K562 (cell line): Measurements from ENCODE around the gene ZNF649. TPM values are rescaled to one million over a fixed set of nuclear protein-coding genes. Genes with fewer than 3 reads are reported as not detected.

Experiments used
- CREB1 ChIP-seq, 2 experiments: sonication (generic) in 1 of 2; formaldehyde crosslinking in 1 of 2; IDR thresholded peaks; 2 replicates each; pipeline versions ENCODE4 v1.6.1 to v1.8.0; 2012 to 2022; ENCODE audit warnings: inconsistent platforms in 1 of 2, mild to moderate bottlenecking in 1 of 2, missing genetic modification reagents in 1 of 2, moderate library complexity in 1 of 2
- HDAC1 ChIP-seq, 2 experiments: fragments of 450-650 bp; IDR thresholded peaks; 2 replicates each; pipeline ENCODE4 v1.6.1; 2016 to 2017; ENCODE audit warnings: inconsistent platforms in 1 of 2, mild to moderate bottlenecking in 1 of 2, moderate library complexity in 1 of 2
- MTA2 ChIP-seq: fragments of 450-650 bp; IDR thresholded peaks from 2 replicates; pipeline ENCODE4 v1.6.1; 2016; ENCODE audit warnings: low read depth
- SAFB2 ChIP-seq: fragments of 200-400 bp; formaldehyde crosslinking; IDR thresholded peaks from 2 replicates; pipeline ENCODE4 v1.6.1; 2018; ENCODE audit warnings: borderline replicate concordance, low read length, low read depth, moderate library complexity; ENCODE audit not compliant: severe bottlenecking
- SRSF3 ChIP-seq: fragments of 200-400 bp; formaldehyde crosslinking; IDR thresholded peaks from 2 replicates; pipeline ENCODE4 v1.6.1; 2016; ENCODE audit warnings: mild to moderate bottlenecking, low read length, moderate library complexity; ENCODE audit not compliant: insufficient read depth
- TAF9B ChIP-seq: fragments of 450-650 bp; IDR thresholded peaks from 2 replicates; pipeline ENCODE4 v1.6.1; 2018; ENCODE audit warnings: mild to moderate bottlenecking; ENCODE audit not compliant: partially characterized antibody
- TCF7 ChIP-seq: sonication (generic); IDR thresholded peaks from 2 replicates; pipeline ENCODE4 v1.6.1; 2016; ENCODE audit warnings: antibody characterized with exemption, borderline replicate concordance
- ZNF143 ChIP-seq: sonication (generic); formaldehyde crosslinking; IDR thresholded peaks from 2 replicates; pipeline ENCODE4 v1.9.0; 2022; ENCODE audit warnings: mild to moderate bottlenecking, missing genetic modification reagents
- polyA plus RNA-seq, 8 experiments: library from polyadenylated mRNA; depleted of rRNA in 4 of 8; stranded (reverse) in 5 of 8; unstranded in 3 of 8; fragments of >200 nt; fragmentation: Nextera tagmentation in 2 of 8; fragmentation: Illumina TruSeq in 1 of 8; extraction: Ambion mirVana in 2 of 8; extraction: Trizol in 1 of 8; gene quantifications; 2 replicates each; pipeline versions ENCODE4 v1.2.1 to v1.2.3, GENCODE V29; 2011 to 2014; ENCODE audit warnings: inconsistent platforms in 1 of 8, missing spikeins in 1 of 8
- total RNA-seq, 7 experiments: library from RNA; depleted of rRNA in 6 of 7; stranded (reverse); fragments of >200 nt in 6 of 7; fragmentation: Illumina TruSeq in 2 of 7; extraction: Trizol in 2 of 7; gene quantifications; 2 replicates each; pipeline versions ENCODE4 v1.2.1 to v1.2.3, GENCODE V29; 2011 to 2021; ENCODE audit warnings: low replicate concordance in 1 of 7
- TF ChIP-seq, protein P1 (sequence below), 2 experiments: fragments of 150-350 bp in 1 of 2; IDR thresholded peaks; 2 replicates each; pipeline ENCODE4 v1.6.1; 2012 to 2016; ENCODE audit warnings: low read depth in 2 of 2, low read length in 2 of 2, mild to moderate bottlenecking in 1 of 2, moderate library complexity in 1 of 2
- TF ChIP-seq, protein P2 (sequence below): fragments of 450-650 bp; IDR thresholded peaks from 2 replicates; pipeline ENCODE4 v1.6.1; 2016; ENCODE audit warnings: mild to moderate bottlenecking, moderate library complexity

The ZNF649 gene
- total and polyA plus RNA-seq, 9 of the 15 experiments (the other 6 are each of a cell fraction or from before 2014, with no cell fraction given) = 1.4 to 14.9 (median 8.3) TPM

DNA sequence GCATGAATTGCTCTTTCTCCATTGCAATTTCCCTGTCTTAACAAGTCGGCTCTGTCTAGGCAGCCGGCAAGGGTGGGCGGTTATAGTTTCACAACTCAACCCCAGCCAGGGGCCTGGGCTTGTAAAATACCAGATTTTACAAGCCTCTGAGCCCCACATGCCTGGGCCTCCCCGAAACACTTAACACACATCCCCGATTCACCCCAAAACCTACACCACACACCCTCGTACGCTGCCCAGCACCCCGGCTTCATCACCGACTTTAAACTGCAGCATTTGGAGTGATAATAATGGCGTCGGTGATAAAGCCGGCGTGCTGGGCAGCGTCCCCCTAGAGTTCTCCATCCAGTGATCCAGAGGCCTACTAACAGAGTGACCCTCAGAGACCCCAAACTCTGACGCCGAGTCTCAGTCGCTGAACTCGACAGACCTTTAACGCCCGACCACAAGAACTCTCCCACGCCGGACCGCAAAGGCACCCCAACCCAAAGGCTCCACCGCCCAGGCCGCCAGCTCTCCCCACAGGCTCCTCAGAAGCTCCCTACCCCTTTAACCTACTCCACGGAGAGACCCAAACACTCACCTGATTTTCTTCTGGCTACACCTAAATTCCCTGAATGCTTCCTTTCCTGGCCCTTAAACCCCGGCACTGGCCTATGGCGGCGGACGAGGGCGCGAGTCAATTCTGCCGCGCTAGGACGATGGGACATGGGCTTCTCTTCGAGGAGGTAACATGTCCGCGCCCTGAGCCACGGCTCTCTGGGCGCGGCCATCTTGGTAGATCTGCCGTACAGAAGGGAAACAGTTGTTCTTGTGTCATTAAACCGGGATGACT, at the start of gene ZNF649 (continued):
- TF ChIP-seq, protein P1, sequence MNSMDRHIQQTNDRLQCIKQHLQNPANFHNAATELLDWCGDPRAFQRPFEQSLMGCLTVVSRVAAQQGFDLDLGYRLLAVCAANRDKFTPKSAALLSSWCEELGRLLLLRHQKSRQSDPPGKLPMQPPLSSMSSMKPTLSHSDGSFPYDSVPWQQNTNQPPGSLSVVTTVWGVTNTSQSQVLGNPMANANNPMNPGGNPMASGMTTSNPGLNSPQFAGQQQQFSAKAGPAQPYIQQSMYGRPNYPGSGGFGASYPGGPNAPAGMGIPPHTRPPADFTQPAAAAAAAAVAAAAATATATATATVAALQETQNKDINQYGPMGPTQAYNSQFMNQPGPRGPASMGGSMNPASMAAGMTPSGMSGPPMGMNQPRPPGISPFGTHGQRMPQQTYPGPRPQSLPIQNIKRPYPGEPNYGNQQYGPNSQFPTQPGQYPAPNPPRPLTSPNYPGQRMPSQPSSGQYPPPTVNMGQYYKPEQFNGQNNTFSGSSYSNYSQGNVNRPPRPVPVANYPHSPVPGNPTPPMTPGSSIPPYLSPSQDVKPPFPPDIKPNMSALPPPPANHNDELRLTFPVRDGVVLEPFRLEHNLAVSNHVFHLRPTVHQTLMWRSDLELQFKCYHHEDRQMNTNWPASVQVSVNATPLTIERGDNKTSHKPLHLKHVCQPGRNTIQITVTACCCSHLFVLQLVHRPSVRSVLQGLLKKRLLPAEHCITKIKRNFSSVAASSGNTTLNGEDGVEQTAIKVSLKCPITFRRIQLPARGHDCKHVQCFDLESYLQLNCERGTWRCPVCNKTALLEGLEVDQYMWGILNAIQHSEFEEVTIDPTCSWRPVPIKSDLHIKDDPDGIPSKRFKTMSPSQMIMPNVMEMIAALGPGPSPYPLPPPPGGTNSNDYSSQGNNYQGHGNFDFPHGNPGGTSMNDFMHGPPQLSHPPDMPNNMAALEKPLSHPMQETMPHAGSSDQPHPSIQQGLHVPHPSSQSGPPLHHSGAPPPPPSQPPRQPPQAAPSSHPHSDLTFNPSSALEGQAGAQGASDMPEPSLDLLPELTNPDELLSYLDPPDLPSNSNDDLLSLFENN (IDR thresholded peaks at IDR 0.05; ENCODE audit: low read depth in 2 of 2, low read length in 2 of 2) = no peak
- TF ChIP-seq CREB1 (IDR thresholded peaks at IDR 0.05) (no peak), CREB1 (CRISPR knock-in tag; IDR thresholded peaks at IDR 0.05) (0 out of 2 replicates have a peak, but pooled peaks have one; percentile 39), SAFB2 (no peak), TAF9B (peak; percentile 30), HDAC1 (IDR thresholded peaks at IDR 0.05) (peak in 1 of 2 experiments; percentile 83; a peak in 2 of 4 replicates), MTA2 (no peak), SRSF3 (no peak), ZNF143 (CRISPR knock-in tag) (peak; percentile 62), TCF7 (no peak)
- TF ChIP-seq, protein P2, sequence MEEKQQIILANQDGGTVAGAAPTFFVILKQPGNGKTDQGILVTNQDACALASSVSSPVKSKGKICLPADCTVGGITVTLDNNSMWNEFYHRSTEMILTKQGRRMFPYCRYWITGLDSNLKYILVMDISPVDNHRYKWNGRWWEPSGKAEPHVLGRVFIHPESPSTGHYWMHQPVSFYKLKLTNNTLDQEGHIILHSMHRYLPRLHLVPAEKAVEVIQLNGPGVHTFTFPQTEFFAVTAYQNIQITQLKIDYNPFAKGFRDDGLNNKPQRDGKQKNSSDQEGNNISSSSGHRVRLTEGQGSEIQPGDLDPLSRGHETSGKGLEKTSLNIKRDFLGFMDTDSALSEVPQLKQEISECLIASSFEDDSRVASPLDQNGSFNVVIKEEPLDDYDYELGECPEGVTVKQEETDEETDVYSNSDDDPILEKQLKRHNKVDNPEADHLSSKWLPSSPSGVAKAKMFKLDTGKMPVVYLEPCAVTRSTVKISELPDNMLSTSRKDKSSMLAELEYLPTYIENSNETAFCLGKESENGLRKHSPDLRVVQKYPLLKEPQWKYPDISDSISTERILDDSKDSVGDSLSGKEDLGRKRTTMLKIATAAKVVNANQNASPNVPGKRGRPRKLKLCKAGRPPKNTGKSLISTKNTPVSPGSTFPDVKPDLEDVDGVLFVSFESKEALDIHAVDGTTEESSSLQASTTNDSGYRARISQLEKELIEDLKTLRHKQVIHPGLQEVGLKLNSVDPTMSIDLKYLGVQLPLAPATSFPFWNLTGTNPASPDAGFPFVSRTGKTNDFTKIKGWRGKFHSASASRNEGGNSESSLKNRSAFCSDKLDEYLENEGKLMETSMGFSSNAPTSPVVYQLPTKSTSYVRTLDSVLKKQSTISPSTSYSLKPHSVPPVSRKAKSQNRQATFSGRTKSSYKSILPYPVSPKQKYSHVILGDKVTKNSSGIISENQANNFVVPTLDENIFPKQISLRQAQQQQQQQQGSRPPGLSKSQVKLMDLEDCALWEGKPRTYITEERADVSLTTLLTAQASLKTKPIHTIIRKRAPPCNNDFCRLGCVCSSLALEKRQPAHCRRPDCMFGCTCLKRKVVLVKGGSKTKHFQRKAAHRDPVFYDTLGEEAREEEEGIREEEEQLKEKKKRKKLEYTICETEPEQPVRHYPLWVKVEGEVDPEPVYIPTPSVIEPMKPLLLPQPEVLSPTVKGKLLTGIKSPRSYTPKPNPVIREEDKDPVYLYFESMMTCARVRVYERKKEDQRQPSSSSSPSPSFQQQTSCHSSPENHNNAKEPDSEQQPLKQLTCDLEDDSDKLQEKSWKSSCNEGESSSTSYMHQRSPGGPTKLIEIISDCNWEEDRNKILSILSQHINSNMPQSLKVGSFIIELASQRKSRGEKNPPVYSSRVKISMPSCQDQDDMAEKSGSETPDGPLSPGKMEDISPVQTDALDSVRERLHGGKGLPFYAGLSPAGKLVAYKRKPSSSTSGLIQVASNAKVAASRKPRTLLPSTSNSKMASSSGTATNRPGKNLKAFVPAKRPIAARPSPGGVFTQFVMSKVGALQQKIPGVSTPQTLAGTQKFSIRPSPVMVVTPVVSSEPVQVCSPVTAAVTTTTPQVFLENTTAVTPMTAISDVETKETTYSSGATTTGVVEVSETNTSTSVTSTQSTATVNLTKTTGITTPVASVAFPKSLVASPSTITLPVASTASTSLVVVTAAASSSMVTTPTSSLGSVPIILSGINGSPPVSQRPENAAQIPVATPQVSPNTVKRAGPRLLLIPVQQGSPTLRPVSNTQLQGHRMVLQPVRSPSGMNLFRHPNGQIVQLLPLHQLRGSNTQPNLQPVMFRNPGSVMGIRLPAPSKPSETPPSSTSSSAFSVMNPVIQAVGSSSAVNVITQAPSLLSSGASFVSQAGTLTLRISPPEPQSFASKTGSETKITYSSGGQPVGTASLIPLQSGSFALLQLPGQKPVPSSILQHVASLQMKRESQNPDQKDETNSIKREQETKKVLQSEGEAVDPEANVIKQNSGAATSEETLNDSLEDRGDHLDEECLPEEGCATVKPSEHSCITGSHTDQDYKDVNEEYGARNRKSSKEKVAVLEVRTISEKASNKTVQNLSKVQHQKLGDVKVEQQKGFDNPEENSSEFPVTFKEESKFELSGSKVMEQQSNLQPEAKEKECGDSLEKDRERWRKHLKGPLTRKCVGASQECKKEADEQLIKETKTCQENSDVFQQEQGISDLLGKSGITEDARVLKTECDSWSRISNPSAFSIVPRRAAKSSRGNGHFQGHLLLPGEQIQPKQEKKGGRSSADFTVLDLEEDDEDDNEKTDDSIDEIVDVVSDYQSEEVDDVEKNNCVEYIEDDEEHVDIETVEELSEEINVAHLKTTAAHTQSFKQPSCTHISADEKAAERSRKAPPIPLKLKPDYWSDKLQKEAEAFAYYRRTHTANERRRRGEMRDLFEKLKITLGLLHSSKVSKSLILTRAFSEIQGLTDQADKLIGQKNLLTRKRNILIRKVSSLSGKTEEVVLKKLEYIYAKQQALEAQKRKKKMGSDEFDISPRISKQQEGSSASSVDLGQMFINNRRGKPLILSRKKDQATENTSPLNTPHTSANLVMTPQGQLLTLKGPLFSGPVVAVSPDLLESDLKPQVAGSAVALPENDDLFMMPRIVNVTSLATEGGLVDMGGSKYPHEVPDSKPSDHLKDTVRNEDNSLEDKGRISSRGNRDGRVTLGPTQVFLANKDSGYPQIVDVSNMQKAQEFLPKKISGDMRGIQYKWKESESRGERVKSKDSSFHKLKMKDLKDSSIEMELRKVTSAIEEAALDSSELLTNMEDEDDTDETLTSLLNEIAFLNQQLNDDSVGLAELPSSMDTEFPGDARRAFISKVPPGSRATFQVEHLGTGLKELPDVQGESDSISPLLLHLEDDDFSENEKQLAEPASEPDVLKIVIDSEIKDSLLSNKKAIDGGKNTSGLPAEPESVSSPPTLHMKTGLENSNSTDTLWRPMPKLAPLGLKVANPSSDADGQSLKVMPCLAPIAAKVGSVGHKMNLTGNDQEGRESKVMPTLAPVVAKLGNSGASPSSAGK = peak; percentile 86
